ENCODE results near the gene PKIG. TPM values are rescaled to one million over a fixed set of nuclear protein-coding genes. Genes with fewer than 3 reads are reported as not detected.
"Not testable (repeated sequence)": the region's sequence is repeated elsewhere in the genome, so short reads cannot be mapped to it uniquely, and the experiment has no call there.

Gene PKIG
- total RNA-seq, 1 experiment from 2014 or later = 27.0 TPM

DNA sequence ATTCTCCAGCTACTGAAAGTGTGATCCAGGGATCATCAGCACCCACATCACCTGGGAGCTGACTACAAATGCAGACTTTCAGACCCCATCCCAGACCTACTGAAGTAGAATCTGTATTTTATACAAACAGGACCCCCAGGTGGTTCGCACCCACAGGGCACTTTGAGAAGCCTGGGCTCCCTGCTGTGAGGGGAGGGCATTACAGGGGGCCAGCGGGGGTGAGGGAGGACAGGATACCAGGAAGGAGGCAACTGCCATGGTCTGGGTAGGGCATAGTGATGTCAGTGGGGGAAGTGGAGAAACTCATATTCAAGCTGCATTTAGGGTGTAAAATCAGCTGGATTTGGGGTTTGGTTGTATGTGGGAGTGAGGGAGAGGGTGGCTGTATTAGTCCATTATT is 71.2 kb downstream of the PKIG start:
- Histone ChIP-seq H3K4ac (ENCODE audit: low read depth, low read length) (no peak overlapping the region), H3K79me1 (ENCODE audit: insufficient read depth, low read depth, low read length, poor library complexity, severe bottlenecking) (no peaks in the 10 kb centered on the region), H3T11ph (ENCODE audit: low read length) (no peak overlapping the region), H3K4me1 (ENCODE audit: insufficient read depth, low read length) (peaks cover 3% of the 10 kb centered on the region), H3K56ac (ENCODE audit: insufficient read length, low read depth, low read length) (no peak overlapping the region), H3K23ac (ENCODE audit: insufficient read length, low read depth, low read length) (no peak overlapping the region), H3K27ac (ENCODE audit: insufficient read length, low read depth, low read length) (no peak overlapping the region), H2AK5ac (ENCODE audit: insufficient read length, low read length) (no peak overlapping the region), H4K20me1 (ENCODE audit: control insufficient read depth, insufficient read depth, insufficient read length) (no peaks in the 10 kb centered on the region), H3K9me3 (ENCODE audit: control insufficient read depth, low read depth, low read length) (peaks cover 10% of the 10 kb centered on the region), H3K23me2 (ENCODE audit: insufficient read length, low read depth, low read length, poor library complexity, severe bottlenecking) (peaks cover 9% of the 10 kb centered on the region), H2BK12ac (ENCODE audit: insufficient read length, low read depth, low read length) (no peak overlapping the region), H2AFZ (ENCODE audit: low read length) (no peak overlapping the region), H2BK20ac (ENCODE audit: low read depth, low read length, poor library complexity, severe bottlenecking) (no peak overlapping the region), H3K4me2 (ENCODE audit: insufficient read depth, insufficient read length, low read length) (no peak overlapping the region), H3K14ac (ENCODE audit: insufficient read depth, low read length) (no peak overlapping the region), H2BK5ac (ENCODE audit: insufficient read length, low read length) (no peak overlapping the region), H4K91ac (ENCODE audit: insufficient read length, low read depth, low read length) (no peak overlapping the region), H3K27me3 (ENCODE audit: insufficient read depth, low read length) (no peaks in the 10 kb centered on the region; the same call in 1 of the 2 replicates), H2BK120ac (ENCODE audit: low read depth, low read length, poor library complexity, severe bottlenecking) (no peak overlapping the region), H4K8ac (replicated peaks; ENCODE audit: insufficient read length, low read depth, low read length) (no peak overlapping the region), H4K5ac (ENCODE audit: insufficient read length, low read depth, low read length) (no peak overlapping the region), H3K9ac (ENCODE audit: extremely low read depth, insufficient read length, low read length) (no peak overlapping the region), H3K79me2 (ENCODE audit: insufficient read depth, low read length) (no peaks in the 10 kb centered on the region), H2BK15ac (ENCODE audit: low read depth, low read length) (no peak overlapping the region), H3K18ac (ENCODE audit: insufficient read length, low read depth, low read length) (no peak overlapping the region)
- DNase-seq = no peak
- H3K27ac Mint-ChIP-seq = no peak overlapping the region; a peak in 1 of 7 replicates
- TF ChIP-seq, protein P1, sequence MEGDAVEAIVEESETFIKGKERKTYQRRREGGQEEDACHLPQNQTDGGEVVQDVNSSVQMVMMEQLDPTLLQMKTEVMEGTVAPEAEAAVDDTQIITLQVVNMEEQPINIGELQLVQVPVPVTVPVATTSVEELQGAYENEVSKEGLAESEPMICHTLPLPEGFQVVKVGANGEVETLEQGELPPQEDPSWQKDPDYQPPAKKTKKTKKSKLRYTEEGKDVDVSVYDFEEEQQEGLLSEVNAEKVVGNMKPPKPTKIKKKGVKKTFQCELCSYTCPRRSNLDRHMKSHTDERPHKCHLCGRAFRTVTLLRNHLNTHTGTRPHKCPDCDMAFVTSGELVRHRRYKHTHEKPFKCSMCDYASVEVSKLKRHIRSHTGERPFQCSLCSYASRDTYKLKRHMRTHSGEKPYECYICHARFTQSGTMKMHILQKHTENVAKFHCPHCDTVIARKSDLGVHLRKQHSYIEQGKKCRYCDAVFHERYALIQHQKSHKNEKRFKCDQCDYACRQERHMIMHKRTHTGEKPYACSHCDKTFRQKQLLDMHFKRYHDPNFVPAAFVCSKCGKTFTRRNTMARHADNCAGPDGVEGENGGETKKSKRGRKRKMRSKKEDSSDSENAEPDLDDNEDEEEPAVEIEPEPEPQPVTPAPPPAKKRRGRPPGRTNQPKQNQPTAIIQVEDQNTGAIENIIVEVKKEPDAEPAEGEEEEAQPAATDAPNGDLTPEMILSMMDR (conservative IDR thresholded peaks at IDR 0.05) = no peak
- peaks cover 32 to 40% of the 10 kb centered on the region in 2 experiments for H3K4me1 Mint-ChIP-seq
- H3K9me3 Mint-ChIP-seq = peaks cover 20 to 24% of the 10 kb centered on the region in 2 experiments
- WGBS (ENCODE audit: extremely low coverage, insufficient read length, low lambda C conversion rate) = no CpG with 5 or more reads among the region's 2 CpGs
- peak overlapping the region in 1 of 2 experiments; percentile 70; a peak in 2 of 5 replicates for H3K4me3 Mint-ChIP-seq
- H3K36me3 Mint-ChIP-seq (ENCODE audit: insufficient read depth in 1 of 3, low read depth in 3 of 3) = peaks cover 14 to 23% (median 21%) of the 10 kb centered on the region in 3 experiments
- H3K27me3 Mint-ChIP-seq (ENCODE audit: low read depth) = peaks cover 65% of the 10 kb centered on the region

DNA sequence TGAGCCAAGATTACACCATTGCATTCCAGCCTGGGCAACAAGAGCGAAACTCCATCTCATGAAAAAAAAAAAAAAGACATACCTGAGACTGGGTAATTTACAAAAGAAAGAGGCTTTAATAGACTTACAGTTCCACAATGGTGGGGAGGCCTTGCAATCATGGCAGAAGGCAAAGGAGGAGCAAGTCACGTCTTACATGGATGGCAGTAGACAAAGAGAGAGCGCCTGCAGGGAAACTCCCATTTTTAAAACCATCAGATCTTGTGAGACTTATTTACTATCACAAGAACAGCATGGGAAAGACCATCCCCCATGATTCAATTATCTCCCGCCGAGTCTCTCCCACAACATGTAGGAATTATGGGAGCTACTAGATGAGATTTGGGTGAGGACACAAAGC is 71.8 kb downstream of the PKIG start:
- Mint-ChIP-seq H3K36me3 (ENCODE audit: insufficient read depth in 1 of 3, low read depth in 3 of 3) (peaks cover 14 to 23% (median 21%) of the 10 kb centered on the region in 3 experiments), H3K4me1 (peaks cover 26 to 37% of the 10 kb centered on the region in 2 experiments), H3K9me3 (peaks cover 20 to 24% of the 10 kb centered on the region in 2 experiments), H3K27me3 (ENCODE audit: low read depth) (peaks cover 67% of the 10 kb centered on the region)
- H3K4ac ChIP-seq (ENCODE audit: low read depth, low read length); H3K56ac ChIP-seq (ENCODE audit: insufficient read length, low read depth, low read length); H3K18ac ChIP-seq (ENCODE audit: insufficient read length, low read depth, low read length); H4K5ac ChIP-seq (ENCODE audit: insufficient read length, low read depth, low read length); H4K20me1 ChIP-seq (ENCODE audit: control insufficient read depth, insufficient read depth, insufficient read length); DNase-seq; H2BK5ac ChIP-seq (ENCODE audit: insufficient read length, low read length); H3K14ac ChIP-seq (ENCODE audit: insufficient read depth, low read length); H2BK20ac ChIP-seq (ENCODE audit: low read depth, low read length, poor library complexity, severe bottlenecking); H2AK5ac ChIP-seq (ENCODE audit: insufficient read length, low read length); H2AFZ ChIP-seq (ENCODE audit: low read length); H3K27me3 ChIP-seq (ENCODE audit: insufficient read depth, low read length); H4K8ac ChIP-seq (replicated peaks; ENCODE audit: insufficient read length, low read depth, low read length); H3K9ac ChIP-seq (ENCODE audit: extremely low read depth, insufficient read length, low read length); H3T11ph ChIP-seq (ENCODE audit: low read length); H3K23me2 ChIP-seq (ENCODE audit: insufficient read length, low read depth, low read length, poor library complexity, severe bottlenecking); H2BK15ac ChIP-seq (ENCODE audit: low read depth, low read length); H3K27ac ChIP-seq (ENCODE audit: insufficient read length, low read depth, low read length); H3K79me2 ChIP-seq (ENCODE audit: insufficient read depth, low read length); H2BK120ac ChIP-seq (ENCODE audit: low read depth, low read length, poor library complexity, severe bottlenecking); H3K79me1 ChIP-seq (ENCODE audit: insufficient read depth, low read depth, low read length, poor library complexity, severe bottlenecking); H4K91ac ChIP-seq (ENCODE audit: insufficient read length, low read depth, low read length); H3K4me1 ChIP-seq (ENCODE audit: insufficient read depth, low read length); H3K4me3 Mint-ChIP-seq; H2BK12ac ChIP-seq (ENCODE audit: insufficient read length, low read depth, low read length); H3K27ac Mint-ChIP-seq; H3K4me2 ChIP-seq (ENCODE audit: insufficient read depth, insufficient read length, low read length); H3K23ac ChIP-seq (ENCODE audit: insufficient read length, low read depth, low read length): not testable (repeated sequence)
- H3K9me3 ChIP-seq (ENCODE audit: control insufficient read depth, low read depth, low read length) = peaks cover 10% of the 10 kb centered on the region
- no CpG with 5 or more reads among the region's 5 CpGs for WGBS (ENCODE audit: extremely low coverage, insufficient read length, low lambda C conversion rate)
